ENCODE results near the gene ABI2. TPM values are rescaled to one million over a fixed set of nuclear protein-coding genes. Genes with fewer than 3 reads are reported as not detected.

The ABI2 gene
- total and polyA plus RNA-seq, 2 donors (not counting 1 experiment from before 2014, with no cell fraction given) = 32.2 to 60.9 TPM

- no peak overlapping the region for H3K9ac ChIP-seq (ENCODE audit: insufficient read depth, low read length)
- no peak overlapping the region for H3K4me3 ChIP-seq (replicated peaks in 1 of 4; ENCODE audit: control extremely low read depth in 1 of 4, insufficient read depth in 1 of 4, low read depth in 3 of 4, low read length in 4 of 4)
- no peaks in the 10 kb centered on the region for H3K36me3 ChIP-seq (ENCODE audit: control insufficient read depth, insufficient read depth, low read length)
- DNase-seq (ENCODE audit: low read depth in 2 of 2) = peak in 1 of 2 donors; percentile 52
- H3K27me3 ChIP-seq (ENCODE audit: control insufficient read depth, insufficient read depth, low read length) = no peaks in the 10 kb centered on the region
- H3K4me1 ChIP-seq (ENCODE audit: control insufficient read depth, extremely low read depth, insufficient read depth, low read length) = peaks cover 5% of the 10 kb centered on the region
- no peak overlapping the region for H3K27ac ChIP-seq (ENCODE audit: insufficient read depth, low read length)
- TF ChIP-seq EZH2 (IDR thresholded peaks at IDR 0.05; ENCODE audit: low read length, missing control alignments) (no peak), CTCF (conservative IDR thresholded peaks at IDR 0.05 in 1 of 2, IDR thresholded peaks at IDR 0.05 in 1 of 2; ENCODE audit: low read depth in 1 of 2, low read length in 2 of 2) (no peak)
- no peaks in the 10 kb centered on the region for H3K9me3 ChIP-seq (ENCODE audit: control insufficient read depth, insufficient read depth, low read depth, low read length)
- H4K20me1 ChIP-seq (ENCODE audit: control insufficient read depth, extremely low read depth, insufficient read depth, low read length) = no peaks in the 10 kb centered on the region
- H3K4me2 ChIP-seq (ENCODE audit: extremely low read depth, insufficient read depth, low read length) = no peak overlapping the region
- no peak overlapping the region for H2AFZ ChIP-seq (ENCODE audit: low read length)
- no peaks in the 10 kb centered on the region for H3K79me2 ChIP-seq (ENCODE audit: control insufficient read depth, insufficient read depth, low read length)
These were observed 70.8 kb downstream of the ABI2 start for GRCh38 chr2:203399031-203399430.

- Histone ChIP-seq H3K4me2 (ENCODE audit: extremely low read depth, insufficient read depth, low read length) (no peak overlapping the region), H3K27ac (ENCODE audit: insufficient read depth, low read length) (no peak overlapping the region), H3K27me3 (ENCODE audit: control insufficient read depth, insufficient read depth, low read length) (no peaks in the 10 kb centered on the region), H3K9me3 (ENCODE audit: control insufficient read depth, insufficient read depth, low read depth, low read length) (no peaks in the 10 kb centered on the region), H2AFZ (ENCODE audit: low read length) (no peak overlapping the region), H3K79me2 (ENCODE audit: control insufficient read depth, insufficient read depth, low read length) (no peaks in the 10 kb centered on the region), H3K36me3 (ENCODE audit: control insufficient read depth, insufficient read depth, low read length) (no peaks in the 10 kb centered on the region), H3K9ac (ENCODE audit: insufficient read depth, low read length) (no peak overlapping the region), H3K4me1 (ENCODE audit: control insufficient read depth, extremely low read depth, insufficient read depth, low read length) (peaks cover 16% of the 10 kb centered on the region), H3K4me3 (replicated peaks in 1 of 4; ENCODE audit: control extremely low read depth in 1 of 4, insufficient read depth in 1 of 4, low read depth in 3 of 4, low read length in 4 of 4) (no peak overlapping the region), H4K20me1 (ENCODE audit: control insufficient read depth, extremely low read depth, insufficient read depth, low read length) (no peaks in the 10 kb centered on the region)
- TF ChIP-seq CTCF (conservative IDR thresholded peaks at IDR 0.05 in 1 of 2, IDR thresholded peaks at IDR 0.05 in 1 of 2; ENCODE audit: low read depth in 1 of 2, low read length in 2 of 2) (no peak), EZH2 (IDR thresholded peaks at IDR 0.05; ENCODE audit: low read length, missing control alignments) (no peak)
- peak in 1 of 2 donors; percentile 65 for DNase-seq (ENCODE audit: low read depth in 2 of 2)
These were observed 72.8 kb downstream of the ABI2 start for GRCh38 chr2:203400805-203401585.

- peak; percentile 59 to 80 for DNase-seq (ENCODE audit: low read depth in 2 of 2)
- Histone ChIP-seq H3K79me2 (ENCODE audit: control insufficient read depth, insufficient read depth, low read length) (no peaks in the 10 kb centered on the region), H4K20me1 (ENCODE audit: control insufficient read depth, extremely low read depth, insufficient read depth, low read length) (no peaks in the 10 kb centered on the region), H3K4me1 (ENCODE audit: control insufficient read depth, extremely low read depth, insufficient read depth, low read length) (peaks cover 17% of the 10 kb centered on the region), H2AFZ (ENCODE audit: low read length) (no peak overlapping the region), H3K9me3 (ENCODE audit: control insufficient read depth, insufficient read depth, low read depth, low read length) (no peaks in the 10 kb centered on the region), H3K27ac (ENCODE audit: insufficient read depth, low read length) (peak overlapping the region; percentile 22), H3K4me3 (replicated peaks in 1 of 4; ENCODE audit: control extremely low read depth in 1 of 4, insufficient read depth in 1 of 4, low read depth in 3 of 4, low read length in 4 of 4) (no peak overlapping the region), H3K9ac (ENCODE audit: insufficient read depth, low read length) (no peak overlapping the region), H3K4me2 (ENCODE audit: extremely low read depth, insufficient read depth, low read length) (no peak overlapping the region), H3K27me3 (ENCODE audit: control insufficient read depth, insufficient read depth, low read length) (no peaks in the 10 kb centered on the region), H3K36me3 (ENCODE audit: control insufficient read depth, insufficient read depth, low read length) (peaks cover 3% of the 10 kb centered on the region)
- TF ChIP-seq CTCF (conservative IDR thresholded peaks at IDR 0.05 in 1 of 2, IDR thresholded peaks at IDR 0.05 in 1 of 2; ENCODE audit: low read depth in 1 of 2, low read length in 2 of 2) = no peak
- TF ChIP-seq EZH2 (IDR thresholded peaks at IDR 0.05; ENCODE audit: low read length, missing control alignments) = no peak
These were observed 76.8 kb downstream of the ABI2 start for GRCh38 chr2:203404996-203405395.

Measured in fibroblast of lung (primary cell).